ENCODE data around the gene ZNHIT2.

Gene ZNHIT2

DNA sequence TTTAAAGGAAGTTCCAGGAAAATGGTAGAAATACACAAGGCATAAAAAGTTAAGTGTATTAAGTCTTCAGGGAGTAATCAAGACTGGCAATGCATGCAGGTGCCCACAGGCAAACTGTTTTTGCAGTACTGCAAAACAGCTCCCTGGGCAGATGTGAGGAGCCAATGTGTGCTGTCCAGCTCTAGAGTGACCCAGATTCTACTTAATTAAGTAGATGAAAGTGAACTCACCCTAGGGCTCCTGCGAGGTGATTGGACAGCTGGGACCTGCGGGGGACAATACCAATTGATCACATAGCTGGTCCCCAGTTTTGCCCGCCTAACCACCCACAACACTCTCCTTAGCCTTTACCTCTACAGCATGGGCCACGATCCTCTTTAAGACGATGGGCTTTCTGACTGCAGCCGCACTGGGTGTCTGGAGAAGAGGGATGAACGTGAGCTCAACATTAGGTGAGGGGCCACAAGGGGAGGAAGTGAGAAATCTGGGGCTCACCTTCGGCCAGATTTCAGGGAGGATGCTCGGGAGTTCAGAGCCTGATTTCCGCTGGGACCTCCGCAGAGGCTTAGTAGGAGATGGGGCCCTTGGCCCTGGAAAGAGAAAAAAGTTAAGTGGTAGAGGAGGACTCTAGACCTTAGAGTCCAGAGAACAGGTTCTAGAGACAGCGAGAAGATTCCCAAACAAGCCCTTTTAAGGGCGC, 34.2 kb downstream of the ZNHIT2 start:
- no peaks in the 10 kb centered on the region for H3K27me3 Mint-ChIP-seq

GRCh38 chr11:65078786-65079342, 38.6 kb downstream of the ZNHIT2 start:
- peaks cover 63% of the 10 kb centered on the region for H3K4me1 Mint-ChIP-seq

More for the DNA sequence above, 34.2 kb downstream of the ZNHIT2 start:
- ATAC-seq: peak; percentile 4
- H3K4me3 Mint-ChIP-seq: peak overlapping the region; percentile 90 to 99
- no peak for DNase-seq
- H3K9me3 Mint-ChIP-seq: no peaks in the 10 kb centered on the region
- peak overlapping the region; percentile 97 to 99 for H3K27ac Mint-ChIP-seq
- H3K4me1 Mint-ChIP-seq: peaks cover 68% of the 10 kb centered on the region

GRCh38 chr11:65078151-65078550, 39.4 kb downstream of the ZNHIT2 start:
- peak overlapping the region in 1 of 2 donors; percentile 52 for H3K4me3 Mint-ChIP-seq
- H3K27ac Mint-ChIP-seq: peak overlapping the region in 1 of 2 donors; percentile 70
- ATAC-seq: peak; percentile 95
- no peaks in the 10 kb centered on the region for H3K9me3 Mint-ChIP-seq
- DNase-seq: peak; percentile 60 to 67
- no peaks in the 10 kb centered on the region for H3K27me3 Mint-ChIP-seq
- peaks cover 60% of the 10 kb centered on the region for H3K4me1 Mint-ChIP-seq

More at GRCh38 chr11:65078786-65079342, 38.6 kb downstream of the ZNHIT2 start:
- H3K27ac Mint-ChIP-seq: peak overlapping the region; percentile 70 to 72
- no peaks in the 10 kb centered on the region for H3K27me3 Mint-ChIP-seq
- H3K9me3 Mint-ChIP-seq: no peaks in the 10 kb centered on the region
- peak overlapping the region; percentile 51 to 52 for H3K4me3 Mint-ChIP-seq
- no peak for DNase-seq
- ATAC-seq: no peak

- ATAC-seq: peak; percentile 27
- Mint-ChIP-seq H3K4me3 (no peak overlapping the region), H3K27ac (peak overlapping the region in 1 of 2 donors; percentile 63)
Observed at GRCh38 chr11:65077451-65077850, 40.0 kb downstream of the ZNHIT2 start.

GRCh38 chr11:65072631-65072966, 44.9 kb downstream of the ZNHIT2 start:
- Mint-ChIP-seq H3K27ac (no peak overlapping the region), H3K4me1 (peaks cover 8% of the 10 kb centered on the region), H3K27me3 (no peaks in the 10 kb centered on the region), H3K9me3 (no peaks in the 10 kb centered on the region), H3K4me3 (no peak overlapping the region)
- DNase-seq (no peak), ATAC-seq (no peak)

More at GRCh38 chr11:65077451-65077850, 40.0 kb downstream of the ZNHIT2 start:
- Mint-ChIP-seq H3K27me3 (no peaks in the 10 kb centered on the region), H3K9me3 (no peaks in the 10 kb centered on the region), H3K4me1 (peaks cover 53% of the 10 kb centered on the region)
- DNase-seq: no peak

DNA sequence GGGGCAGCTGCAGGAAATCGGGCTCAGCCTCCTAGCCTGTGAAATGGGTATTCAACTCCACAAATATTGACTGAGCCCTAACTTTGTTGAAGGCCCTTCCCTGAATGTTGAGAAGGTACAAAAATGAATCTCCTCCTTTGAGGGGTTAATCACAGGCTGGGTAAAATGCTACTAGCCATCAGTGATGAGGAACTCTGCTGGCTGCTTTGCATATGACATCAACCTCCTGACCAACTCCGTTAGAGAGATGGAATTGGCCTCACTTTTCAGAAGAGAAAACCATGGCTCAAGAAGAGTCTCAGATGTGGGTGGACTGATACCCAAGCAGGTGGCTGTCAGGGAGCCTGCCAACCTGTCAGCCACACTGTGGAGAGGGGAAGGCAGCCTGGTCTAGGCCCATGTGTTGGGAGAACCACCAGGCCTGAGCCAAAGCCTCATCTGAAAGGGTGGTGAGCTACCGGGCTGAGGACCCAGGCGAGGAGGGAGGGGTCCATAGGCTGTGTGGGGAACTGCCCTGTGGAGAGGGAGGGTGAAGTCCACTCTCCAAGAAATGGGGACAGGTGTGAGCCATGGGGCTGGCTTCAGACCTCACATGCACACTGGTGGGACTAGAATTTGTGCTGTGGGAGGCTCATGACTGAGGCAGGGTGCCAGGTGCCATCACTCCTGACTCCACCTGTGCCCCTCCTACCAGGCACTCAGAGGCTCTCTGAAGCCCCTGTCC, 45.4 kb downstream of the ZNHIT2 start:
- H3K27ac Mint-ChIP-seq: no peak overlapping the region
- H3K9me3 Mint-ChIP-seq: no peaks in the 10 kb centered on the region
- no peaks in the 10 kb centered on the region for H3K27me3 Mint-ChIP-seq
- peaks cover 3% of the 10 kb centered on the region for H3K4me1 Mint-ChIP-seq
- DNase-seq (no peak), ATAC-seq (peak; percentile 24)
- no peak overlapping the region for H3K4me3 Mint-ChIP-seq

GRCh38 chr11:65069217-65069616, 48.3 kb downstream of the ZNHIT2 start:
- Mint-ChIP-seq H3K27ac (no peak overlapping the region), H3K4me3 (no peak overlapping the region), H3K27me3 (no peaks in the 10 kb centered on the region), H3K9me3 (no peaks in the 10 kb centered on the region), H3K4me1 (no peaks in the 10 kb centered on the region)
- no peak for ATAC-seq
- no peak for DNase-seq

DNA sequence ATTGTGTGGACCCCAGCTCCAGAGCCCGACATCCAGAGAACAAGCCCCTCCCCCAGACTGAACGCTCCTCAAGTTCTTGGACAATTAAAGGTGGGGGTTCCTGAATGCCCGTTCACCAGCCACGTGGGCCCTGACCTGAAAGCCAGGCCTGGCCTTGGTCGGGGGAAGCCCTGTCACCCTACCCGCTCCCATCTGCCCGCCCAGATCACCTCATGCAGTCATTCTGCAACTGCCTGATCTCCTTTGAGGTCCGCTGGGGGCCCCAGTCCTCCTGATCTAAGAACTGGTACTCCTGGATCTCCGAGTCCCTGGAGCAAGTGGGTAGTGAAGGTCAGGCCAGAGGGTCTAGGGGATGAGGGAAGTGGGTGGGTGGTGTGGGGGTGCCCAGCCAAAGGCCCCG, 50.1 kb downstream of the ZNHIT2 start:
- ATAC-seq (no peak), DNase-seq (no peak)
- Mint-ChIP-seq H3K9me3 (no peaks in the 10 kb centered on the region), H3K27me3 (no peaks in the 10 kb centered on the region), H3K4me3 (no peak overlapping the region), H3K27ac (no peak overlapping the region), H3K4me1 (no peaks in the 10 kb centered on the region)

DNA sequence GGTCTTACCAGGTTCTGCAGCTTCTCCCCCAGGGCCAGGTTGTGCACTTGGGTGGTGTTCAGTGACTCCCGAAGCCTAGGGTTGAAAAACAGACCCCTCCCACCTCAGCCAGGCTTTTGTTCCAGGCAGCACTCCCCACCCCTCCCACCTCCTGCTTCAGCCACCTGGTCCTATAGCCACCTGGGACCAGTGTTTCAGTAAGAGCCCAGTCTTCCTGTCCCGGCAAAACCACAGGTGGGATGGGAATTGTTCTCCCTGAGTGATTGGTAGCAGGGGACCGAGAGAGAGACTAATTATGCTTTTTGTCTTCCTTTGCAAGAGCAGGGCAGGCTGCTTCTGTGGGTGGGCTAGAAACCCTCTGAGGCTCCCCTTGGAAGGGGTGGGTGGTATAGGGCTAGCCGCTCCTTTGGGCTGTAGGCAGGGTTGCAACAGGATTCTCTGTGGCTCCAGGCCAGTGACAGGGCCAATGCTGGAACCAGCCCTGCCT, 50.7 kb downstream of the ZNHIT2 start:
- ATAC-seq (no peak), DNase-seq (no peak)
- Mint-ChIP-seq H3K27ac (no peak overlapping the region), H3K4me1 (no peaks in the 10 kb centered on the region), H3K4me3 (no peak overlapping the region), H3K27me3 (no peaks in the 10 kb centered on the region), H3K9me3 (no peaks in the 10 kb centered on the region)
